Endometrial microvascular endothelial cells (primary cell): ENCODE measurements around the gene PTPRN2. TPM values are rescaled to one million over a fixed set of nuclear protein-coding genes. Genes with fewer than 3 reads are reported as not detected.

Experiments
- in situ Hi-C: cut with HindIII; loops from 2 replicates; pipeline ENCODE4 v1.10.0; 2017; ENCODE audit warnings: low sequenced_read_pairs, low pct_unique_long_range_greater_than_20kb; ENCODE audit errors: inconsistent ontology term
- total RNA-seq: library from RNA; depleted of rRNA; stranded (reverse); fragments of >200 nt; gene quantifications from one replicate; pipeline ENCODE4 v1.2.3, GENCODE V29; 2015; ENCODE audit errors: inconsistent ontology term

PTPRN2 gene
- total RNA-seq, 1 donor from 2014 or later, result 13.3 TPM

DNA sequence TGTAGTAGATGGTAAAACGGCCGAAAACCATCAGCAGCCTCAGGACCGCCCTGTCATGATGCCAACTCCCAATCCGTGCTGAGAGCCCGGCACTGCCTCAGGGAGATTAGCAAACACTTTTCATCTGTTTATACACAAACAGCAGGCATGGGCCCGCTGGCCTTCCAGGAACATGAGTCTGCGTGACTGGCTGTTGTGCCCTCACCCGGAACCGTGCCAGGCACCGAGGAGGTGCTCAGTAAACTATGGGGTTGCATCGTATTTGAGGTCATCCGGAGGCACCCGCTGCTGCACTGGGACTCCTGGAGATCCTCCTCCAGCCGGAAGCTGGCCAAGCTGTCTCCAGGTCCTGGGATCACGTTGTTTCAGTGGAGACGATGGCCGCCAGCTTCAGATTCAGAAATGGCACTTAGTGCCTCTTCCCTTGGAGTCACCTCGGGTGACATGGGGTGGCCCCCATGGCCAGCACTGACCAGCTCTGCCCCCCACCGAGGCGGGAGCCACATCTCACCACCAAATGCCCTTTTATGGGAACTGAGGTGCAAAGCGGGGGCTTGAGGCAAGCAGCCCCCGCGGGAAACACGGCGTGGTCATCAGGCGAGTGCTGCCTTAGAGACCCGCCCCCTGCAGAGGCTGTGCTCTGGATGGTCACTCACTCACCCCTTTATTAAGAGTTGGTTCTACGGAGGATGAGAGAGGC lies 585.9 kb downstream of the PTPRN2 start:
- in situ Hi-C loops, result no loop called here

DNA sequence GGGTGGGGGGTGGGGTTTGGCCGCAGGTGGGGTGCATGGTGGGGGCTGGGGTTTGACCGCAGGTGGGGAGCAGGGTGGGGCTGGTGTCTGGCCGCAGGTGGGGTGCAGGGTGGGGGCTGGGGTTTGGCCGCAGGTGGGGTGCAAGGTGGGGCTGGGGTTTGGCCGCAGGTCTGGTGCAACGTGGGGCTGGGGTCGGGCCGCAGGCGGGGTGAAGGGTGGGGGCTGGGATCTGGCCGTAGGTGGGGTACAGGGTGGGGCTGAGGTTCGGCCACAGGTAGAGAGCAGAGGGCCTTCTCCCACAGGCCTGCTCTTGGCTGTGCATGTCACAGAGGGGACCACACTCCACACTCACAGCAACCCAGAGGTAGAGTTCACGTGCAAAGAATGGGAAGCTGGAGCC lies 586.6 kb downstream of the PTPRN2 start:
- in situ Hi-C loops, result no loop called here

DNA sequence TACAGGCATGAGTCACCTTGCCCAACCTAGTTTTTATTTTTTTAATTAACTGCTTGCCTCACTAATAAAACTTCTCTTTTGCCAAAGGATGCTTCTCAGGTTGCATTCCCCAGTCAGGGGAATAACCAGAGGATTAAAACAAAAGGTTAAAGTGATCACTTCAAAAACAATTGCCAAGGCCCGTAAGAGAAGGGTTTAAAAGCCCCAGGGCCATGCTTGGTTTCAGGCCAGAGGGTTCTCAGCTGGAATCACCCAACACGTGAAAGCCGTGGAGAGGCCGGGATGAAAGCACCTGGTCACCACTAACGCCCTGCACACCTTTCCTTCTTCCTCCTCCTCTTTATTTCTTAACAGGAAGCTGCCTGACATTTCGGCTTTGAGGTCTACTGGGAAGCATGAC lies 587.5 kb downstream of the PTPRN2 start:
- in situ Hi-C loops, result no loop called here

DNA sequence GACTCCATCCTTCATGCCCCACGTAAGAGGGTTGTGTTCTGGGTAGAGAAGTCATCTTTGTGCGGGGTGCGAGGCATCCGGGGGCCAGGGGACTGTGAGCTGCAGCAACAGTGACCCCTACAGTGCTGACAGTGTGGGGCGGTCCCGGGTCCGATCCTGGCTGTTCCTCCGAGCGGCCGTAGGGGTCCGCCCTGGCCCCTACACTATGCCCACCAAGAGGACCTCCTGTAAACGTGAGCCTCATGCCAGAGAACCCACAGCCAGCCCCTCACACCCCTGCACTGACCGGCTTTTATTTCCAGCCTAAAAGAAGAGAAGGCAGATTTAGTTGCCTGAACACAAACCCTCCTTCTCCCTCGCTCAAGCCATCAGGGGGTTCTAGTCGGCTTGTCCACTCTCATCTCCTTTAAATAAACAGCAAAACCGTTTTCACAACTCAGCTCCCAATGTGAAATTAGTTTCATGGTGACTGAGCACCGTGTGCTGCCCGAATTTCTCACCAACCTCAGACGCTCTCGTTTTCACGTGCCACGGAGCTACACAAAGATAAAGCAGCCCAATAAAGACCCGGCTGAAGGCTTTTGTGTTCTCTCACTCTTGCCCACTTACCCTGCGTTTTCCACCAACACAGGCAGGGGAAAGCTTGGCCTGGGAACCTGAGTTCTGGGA lies 588.6 kb downstream of the PTPRN2 start:
- in situ Hi-C loops, result no loop called here

DNA sequence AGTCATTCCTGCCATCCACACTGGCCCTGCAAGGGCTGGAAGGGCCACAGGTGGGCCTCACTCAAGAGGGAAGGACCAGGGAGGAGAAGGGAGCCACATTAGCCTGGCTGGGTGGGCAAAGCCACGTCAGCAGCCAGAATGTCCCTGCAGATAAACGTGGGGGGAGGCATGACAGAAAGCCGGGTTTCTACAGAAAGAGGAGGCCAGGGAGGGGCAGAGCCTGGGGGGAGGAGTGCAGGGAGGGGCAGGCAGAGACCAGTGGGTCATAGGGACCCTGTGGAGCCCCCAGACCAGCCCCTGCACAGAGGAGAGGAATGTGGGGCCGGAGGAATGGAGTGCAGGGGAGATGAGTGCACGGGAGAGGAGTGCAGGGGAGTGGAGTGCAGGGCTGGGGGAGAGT lies 590.2 kb downstream of the PTPRN2 start:
- in situ Hi-C loops, result no loop called here

DNA sequence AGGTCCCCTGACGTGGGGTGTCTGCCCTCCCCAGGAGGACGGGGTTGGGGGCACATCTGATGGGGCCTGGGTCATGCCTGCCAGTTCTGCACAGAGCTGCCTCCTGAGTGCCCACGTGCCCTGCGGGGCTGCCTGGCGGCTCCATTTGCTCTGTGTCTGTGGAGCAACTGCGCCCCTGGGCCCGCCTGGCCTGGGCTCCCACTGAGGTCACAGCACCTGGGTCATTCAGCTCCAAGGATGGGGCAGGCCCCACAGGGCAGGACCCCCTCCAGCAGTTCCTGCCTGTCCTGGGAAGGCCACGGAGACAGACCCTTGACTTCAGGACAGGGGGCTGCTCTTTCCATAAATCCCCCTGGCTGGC lies 590.6 kb downstream of the PTPRN2 start:
- in situ Hi-C loops, result no loop called here

DNA sequence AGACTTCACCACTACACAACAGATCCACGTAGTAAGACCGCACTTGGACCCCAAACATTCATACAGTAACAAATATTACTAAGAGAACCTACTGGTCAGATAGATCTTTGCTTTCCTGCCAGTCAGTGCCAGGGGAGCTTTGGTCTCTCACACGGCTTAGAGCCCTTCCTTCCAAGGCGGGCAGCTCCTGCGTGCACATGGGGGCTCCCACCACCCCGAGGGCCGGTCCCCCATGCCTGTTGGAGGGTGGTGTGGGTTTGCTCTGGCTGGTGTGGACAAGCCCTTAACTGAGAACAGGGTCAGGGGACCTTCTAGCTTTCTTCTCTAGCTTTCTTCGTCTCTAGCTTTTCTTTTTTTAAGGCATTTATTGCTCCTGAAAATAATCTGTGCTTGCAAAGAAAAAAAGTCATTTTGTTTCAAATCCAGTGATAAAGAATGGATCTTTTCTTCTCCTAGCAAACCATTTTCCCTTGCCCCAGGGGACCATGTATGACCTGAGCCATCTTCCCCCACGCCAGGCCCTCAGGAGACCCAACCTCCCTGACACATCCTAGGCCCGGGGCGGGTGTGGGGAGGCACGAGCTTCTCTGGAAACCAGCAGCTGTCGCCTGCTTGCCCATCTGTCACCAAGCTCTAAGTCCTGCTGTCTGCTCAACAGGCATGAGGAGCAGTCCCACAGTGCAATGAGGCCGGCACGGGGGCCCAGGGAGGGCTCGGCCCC lies 591.1 kb downstream of the PTPRN2 start:
- in situ Hi-C loops, result no loop called here

DNA sequence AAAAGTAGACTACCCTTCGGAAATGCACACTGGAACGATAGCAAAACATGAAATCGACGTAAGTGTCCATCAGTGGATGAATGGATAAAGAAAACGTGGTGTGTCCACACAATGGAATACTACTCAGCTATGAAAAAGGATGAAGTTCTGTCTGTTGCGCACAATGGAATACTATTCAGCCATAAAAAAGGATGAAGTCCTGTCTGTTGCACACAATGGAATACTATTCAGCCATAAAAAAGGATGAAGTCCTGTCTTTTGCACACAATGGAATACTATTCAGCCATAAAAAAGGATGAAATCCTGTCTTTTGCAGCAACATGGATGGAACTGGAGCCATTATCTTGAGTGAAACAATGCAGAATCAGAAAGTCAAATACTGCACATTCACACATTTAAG lies 591.8 kb downstream of the PTPRN2 start:
- in situ Hi-C loops, result no loop called here

DNA sequence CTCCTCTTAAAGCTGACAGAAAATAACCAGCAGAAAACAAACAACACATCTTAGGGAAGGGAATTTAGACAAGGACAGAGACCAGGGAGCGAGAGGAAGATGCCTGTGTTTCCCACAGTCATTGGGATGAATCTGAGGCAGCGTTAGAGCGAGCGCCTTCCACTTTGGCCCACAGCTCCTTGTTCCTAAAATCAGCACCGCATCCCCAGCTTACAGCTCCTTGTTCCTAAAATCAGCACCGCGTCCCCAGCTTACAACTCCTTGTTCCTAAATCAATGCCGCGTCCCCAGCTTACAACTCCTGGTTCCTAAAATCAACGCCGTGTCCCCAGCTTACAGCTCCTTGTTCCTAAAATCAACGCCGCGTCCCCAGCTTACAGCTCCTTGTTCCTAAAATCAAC lies 593.3 kb downstream of the PTPRN2 start:
- in situ Hi-C loops, result no loop called here

DNA sequence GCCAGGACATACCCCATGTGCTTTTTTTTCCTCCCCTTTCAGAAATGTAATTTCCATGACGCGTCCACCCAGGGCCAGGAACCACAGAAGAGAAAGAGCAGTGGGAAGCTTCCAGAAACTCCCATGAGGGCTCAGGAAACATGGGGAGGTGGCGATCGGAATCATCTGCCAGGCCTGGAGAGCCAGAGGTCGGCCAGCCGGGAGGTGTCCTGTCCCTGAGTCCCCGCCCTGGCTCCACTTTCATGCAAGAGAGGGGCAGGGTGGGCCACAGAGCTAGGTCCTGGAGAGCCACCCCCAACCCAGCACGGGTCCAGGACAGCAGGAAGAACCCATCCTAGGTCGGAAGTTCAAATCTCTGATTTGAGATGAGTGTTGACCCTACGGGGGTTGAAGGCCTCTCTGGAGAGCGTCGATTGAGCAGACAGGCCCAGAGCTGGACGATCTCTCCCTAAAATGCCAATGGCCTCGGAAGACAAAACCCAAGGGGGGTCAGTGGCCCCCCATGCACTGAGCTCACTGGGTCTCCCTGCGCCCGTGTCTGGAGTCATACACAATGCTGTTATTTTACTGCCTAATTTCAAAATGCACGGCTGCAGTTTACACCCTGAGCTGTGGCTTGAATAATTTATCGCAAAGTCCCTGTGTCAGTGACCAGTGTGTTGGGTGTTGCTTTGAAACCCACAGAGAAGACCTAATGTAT lies 594.1 kb downstream of the PTPRN2 start:
- in situ Hi-C loops, result no loop called here

DNA sequence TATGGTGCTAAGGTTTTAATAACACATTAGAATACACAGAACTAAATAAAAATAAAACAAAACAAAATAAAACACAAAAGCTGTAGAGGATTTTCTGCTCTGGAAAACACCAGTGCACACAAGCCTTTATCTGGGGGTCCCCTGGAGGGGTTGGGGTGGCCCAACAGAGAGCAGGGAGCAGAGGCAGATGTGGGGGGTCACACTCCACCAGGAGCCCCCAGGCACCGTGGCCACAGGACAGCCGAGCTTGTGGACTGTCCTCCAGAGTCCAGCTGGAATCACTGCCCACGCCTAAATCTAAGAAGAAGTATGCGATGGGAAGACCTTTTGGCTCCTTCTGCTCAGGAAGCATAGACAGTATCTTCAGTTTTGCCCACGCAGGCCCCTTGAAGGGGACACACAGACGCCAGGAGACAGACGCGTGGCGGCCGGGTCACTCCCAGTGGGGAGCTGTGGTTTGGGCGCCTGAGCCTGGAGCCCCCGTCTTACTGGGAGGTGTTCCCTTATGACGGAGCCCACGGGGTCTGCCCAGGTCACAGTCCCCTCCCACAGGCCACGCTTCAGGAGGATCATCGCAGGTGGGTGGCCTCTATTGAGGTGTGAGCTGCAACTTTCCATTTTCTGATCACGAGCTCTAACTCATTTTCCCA lies 595.0 kb downstream of the PTPRN2 start:
- in situ Hi-C loops, result no loop called here

DNA sequence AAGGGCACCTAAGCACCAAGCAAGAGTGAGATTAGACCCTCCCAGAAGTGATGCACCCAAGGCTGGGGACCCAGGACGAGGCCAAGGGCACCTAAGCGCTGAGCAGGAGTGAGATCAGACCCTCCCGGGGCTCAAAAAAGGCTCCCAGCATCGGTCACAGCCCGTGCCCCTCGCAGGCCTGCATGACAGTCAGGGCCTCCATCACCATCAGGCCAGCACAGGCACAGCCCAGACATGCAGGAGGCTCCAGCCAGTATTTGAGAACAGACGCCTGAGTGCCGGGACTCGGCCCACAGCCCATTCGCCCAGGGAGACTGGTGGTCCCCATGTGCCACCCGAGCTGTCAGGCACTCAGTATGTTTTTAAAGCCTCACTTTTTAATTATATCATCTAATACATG lies 595.9 kb downstream of the PTPRN2 start:
- in situ Hi-C loops, result no loop called here

DNA sequence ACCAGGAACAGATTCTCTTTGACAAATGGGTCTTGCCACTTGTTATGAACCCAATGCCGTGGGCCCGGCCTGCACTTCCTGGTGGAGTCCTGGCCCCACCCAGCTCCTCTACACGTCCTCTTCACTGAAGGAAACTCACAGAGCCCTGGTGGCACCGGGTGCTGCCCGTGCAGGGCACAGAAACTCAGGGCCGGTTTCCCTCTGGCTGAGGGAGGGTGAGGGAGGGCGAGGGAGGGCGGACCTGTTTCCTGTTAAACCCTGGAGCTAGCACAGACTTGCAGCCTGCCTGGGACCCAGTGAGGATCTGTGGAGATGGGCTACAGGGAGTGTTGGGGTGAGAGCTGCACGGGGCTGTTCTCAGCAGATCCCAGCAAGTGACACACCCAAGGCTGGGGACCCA lies 596.3 kb downstream of the PTPRN2 start:
- in situ Hi-C loops, result no loop called here

DNA sequence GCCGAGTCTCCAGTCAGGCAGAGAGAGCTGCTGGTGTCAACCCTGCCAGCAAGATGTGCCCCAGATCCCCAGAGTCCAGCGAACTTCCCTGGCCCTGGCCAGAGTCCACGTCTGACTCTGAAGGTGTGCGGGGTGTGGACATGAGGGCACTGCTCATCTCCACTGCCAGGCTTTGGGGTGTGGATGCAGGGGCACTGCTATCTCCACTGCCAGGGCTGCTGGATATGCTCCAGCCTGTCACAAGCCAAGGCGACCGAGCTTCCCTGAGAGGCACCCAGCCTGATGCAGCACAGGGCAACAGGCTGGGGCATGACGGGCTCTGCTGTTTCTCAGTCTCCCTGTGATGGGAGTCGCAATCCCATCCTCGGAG lies 596.8 kb downstream of the PTPRN2 start:
- in situ Hi-C loops, result no loop called here

DNA sequence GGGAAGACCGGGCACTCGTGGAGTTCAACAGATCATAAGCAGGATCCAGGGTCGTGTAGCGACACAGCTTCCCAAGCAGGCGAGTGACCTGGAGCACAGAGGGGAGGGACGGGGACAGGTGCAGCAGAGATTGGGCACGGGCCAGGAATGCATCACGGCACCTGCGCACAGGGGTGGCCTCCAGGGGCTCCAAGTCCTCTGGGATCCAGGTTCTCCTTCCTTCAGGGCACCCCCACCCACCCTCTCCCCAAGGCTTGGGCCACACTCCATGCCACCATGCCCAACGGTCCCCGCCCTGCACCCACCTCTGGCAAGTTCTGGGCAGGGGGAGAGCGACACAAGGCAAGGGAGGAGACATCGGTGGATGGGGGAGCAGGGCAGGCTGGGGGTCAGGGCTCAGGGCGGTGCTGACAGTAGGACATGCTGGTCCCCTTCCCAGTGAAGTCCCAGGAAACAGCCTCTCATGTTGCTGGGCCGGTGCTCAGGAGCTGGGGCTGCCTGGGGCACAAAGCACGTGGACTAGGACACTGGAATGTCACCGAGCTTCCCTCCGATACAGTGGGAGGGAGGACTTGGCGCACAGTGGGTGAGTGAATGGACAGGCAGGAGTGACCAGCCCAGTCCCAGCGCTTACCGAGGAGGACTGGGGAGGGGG lies 597.3 kb downstream of the PTPRN2 start:
- in situ Hi-C loops, result no loop called here

DNA sequence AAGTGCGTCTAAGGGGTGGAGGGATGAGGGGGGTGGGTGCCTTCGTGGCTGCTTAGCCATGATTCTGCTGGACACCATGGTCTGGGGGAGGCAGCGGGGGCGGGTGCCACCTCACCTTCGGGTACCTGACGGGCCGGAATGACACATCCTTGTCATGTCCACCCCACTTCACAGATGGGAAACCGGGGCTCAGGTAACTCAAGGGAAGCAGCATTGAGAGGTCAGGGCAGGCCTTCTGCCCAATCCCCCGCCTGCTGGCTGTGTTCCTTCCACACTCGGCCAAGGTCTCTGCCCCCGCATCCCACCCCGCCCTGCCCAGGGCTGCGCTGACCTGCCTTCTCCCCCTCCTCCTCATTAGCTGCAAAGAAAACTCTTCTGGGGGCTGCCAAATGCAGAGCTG lies 598.0 kb downstream of the PTPRN2 start:
- in situ Hi-C loops, result no loop called here

DNA sequence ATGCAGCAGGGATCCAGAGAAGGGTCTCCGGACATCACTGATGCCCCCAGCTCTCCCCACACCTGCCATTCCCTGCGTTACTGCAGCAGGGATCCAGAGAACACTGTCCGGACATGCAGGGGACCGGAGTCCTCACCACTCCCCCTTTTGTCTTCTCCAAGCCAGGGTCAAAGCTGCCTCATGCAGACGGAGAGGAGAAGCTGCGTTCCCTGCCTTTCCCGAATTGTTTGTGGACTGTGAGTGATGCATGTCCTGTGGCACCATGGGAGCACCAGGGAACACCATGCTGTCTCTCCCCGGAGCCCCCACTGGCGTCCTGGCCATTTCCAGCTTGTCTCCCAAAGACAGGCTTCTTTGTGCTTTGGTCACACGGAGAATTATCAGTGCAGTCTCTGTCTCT lies 599.7 kb downstream of the PTPRN2 start:
- in situ Hi-C loops, result no loop called here

DNA sequence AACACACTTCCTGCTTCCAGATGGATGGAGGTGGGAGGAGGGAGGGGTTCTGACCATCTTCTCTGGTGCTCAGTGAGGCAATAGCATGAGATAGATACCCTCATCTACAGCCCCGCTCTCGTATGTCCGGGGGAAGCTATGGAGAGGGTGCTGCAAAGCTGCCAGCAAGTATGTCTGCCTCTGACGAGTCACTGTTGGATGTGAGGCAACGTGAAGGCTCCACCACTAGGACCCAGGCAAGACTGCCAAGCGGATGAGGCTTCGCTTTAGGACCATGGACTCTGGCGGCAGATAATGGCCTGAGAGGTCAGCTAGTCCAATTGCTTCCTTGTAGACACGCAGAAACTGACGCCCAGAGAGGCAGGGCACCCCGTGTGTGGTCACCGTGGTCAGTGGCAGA lies 601.6 kb downstream of the PTPRN2 start:
- in situ Hi-C loops, result no loop called here

DNA sequence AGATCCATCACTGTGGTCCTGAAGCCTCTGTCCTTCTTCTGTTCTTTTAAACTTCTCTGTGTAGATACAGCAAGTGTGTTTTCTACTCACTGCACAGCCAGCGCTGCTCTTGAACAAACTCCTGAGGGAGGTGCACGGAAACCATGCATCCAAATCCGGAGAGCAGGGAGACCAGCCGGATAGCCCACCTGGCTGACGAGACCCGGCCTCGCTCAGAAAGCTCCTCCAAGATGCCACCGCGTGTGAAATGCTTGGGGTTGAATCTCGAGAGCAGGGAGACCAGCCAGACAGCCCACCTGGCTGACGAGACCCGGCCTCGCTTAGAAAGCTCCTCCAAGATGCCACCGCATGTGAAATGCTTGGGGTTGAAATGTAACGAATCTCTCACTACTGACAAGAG lies 602.0 kb downstream of the PTPRN2 start:
- in situ Hi-C loops, result no loop called here
